K562 (cell line): ENCODE measurements around the gene ZNRD2.

Experiments
- IRF2 ChIP-seq: sonication (generic); formaldehyde crosslinking; IDR thresholded peaks from 2 replicates; pipeline ENCODE4 v1.8.1; 2022; ENCODE audit warnings: mild to moderate bottlenecking, missing genetic modification reagents
- KLF13 ChIP-seq: fragments of 450-650 bp; IDR thresholded peaks from 2 replicates; pipeline ENCODE4 v1.6.1; 2016; ENCODE audit warnings: missing genetic modification characterization, low read depth, mild to moderate bottlenecking, missing compliant biosample characterization, moderate library complexity, borderline replicate concordance
- THRAP3 ChIP-seq: fragments of 450-650 bp; IDR thresholded peaks from 2 replicates; pipeline ENCODE4 v1.6.1; 2016; ENCODE audit warnings: mild to moderate bottlenecking, inconsistent platforms, borderline replicate concordance
- TF ChIP-seq, protein P1 (sequence below), 3 experiments: IDR thresholded peaks in 2 of 3; conservative IDR thresholded peaks in 1 of 3; 2 replicates each; pipeline ENCODE4 v1.5.1; 2011 to 2012; ENCODE audit warnings: low read length in 3 of 3, mild to moderate bottlenecking in 3 of 3, control low read depth in 2 of 3, improper control_type of control experiment in 1 of 3, inconsistent platforms in 1 of 3, low read depth in 1 of 3, mixed read lengths in 1 of 3, moderate library complexity in 1 of 3; ENCODE audit not compliant: insufficient read depth in 2 of 3
- TF ChIP-seq, protein P2 (sequence below): IDR thresholded peaks from 3 replicates; pipeline ENCODE4 v1.6.1; 2011; ENCODE audit warnings: borderline replicate concordance, mild to moderate bottlenecking; ENCODE audit not compliant: insufficient read length, insufficient read depth

DNA sequence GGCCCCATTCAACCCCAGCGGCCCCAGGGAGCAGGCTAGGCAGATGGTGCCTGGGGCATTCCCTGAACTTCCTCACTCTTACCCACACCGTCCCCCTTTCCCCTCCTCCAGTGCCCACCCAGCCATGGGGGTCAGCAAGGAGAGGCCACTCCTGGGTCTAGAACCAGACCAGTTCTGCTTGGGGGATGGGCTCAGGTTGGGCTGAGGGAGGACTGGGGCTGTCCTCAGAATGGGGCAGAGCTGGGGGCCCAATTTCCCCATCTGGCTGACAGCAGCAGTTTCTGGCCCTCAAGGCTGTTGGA is 33.0 kb upstream of the ZNRD2 start:
- TF ChIP-seq, protein P1, sequence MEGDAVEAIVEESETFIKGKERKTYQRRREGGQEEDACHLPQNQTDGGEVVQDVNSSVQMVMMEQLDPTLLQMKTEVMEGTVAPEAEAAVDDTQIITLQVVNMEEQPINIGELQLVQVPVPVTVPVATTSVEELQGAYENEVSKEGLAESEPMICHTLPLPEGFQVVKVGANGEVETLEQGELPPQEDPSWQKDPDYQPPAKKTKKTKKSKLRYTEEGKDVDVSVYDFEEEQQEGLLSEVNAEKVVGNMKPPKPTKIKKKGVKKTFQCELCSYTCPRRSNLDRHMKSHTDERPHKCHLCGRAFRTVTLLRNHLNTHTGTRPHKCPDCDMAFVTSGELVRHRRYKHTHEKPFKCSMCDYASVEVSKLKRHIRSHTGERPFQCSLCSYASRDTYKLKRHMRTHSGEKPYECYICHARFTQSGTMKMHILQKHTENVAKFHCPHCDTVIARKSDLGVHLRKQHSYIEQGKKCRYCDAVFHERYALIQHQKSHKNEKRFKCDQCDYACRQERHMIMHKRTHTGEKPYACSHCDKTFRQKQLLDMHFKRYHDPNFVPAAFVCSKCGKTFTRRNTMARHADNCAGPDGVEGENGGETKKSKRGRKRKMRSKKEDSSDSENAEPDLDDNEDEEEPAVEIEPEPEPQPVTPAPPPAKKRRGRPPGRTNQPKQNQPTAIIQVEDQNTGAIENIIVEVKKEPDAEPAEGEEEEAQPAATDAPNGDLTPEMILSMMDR (IDR thresholded peaks at IDR 0.05 in 2 of 3, conservative IDR thresholded peaks at IDR 0.05 in 1 of 3; ENCODE audit: insufficient read depth in 2 of 3, low read depth in 1 of 3, low read length in 3 of 3): no peak
- TF ChIP-seq THRAP3 (no peak), IRF2 (CRISPR knock-in tag) (no peak), KLF13 (tag) (no peak)
- TF ChIP-seq, protein P2, sequence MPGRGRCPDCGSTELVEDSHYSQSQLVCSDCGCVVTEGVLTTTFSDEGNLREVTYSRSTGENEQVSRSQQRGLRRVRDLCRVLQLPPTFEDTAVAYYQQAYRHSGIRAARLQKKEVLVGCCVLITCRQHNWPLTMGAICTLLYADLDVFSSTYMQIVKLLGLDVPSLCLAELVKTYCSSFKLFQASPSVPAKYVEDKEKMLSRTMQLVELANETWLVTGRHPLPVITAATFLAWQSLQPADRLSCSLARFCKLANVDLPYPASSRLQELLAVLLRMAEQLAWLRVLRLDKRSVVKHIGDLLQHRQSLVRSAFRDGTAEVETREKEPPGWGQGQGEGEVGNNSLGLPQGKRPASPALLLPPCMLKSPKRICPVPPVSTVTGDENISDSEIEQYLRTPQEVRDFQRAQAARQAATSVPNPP: no peak
